NCI-H1694 (cell line): Measurements from ENCODE around the gene ZNF385A.
"Not testable (repeated sequence)": the region's sequence is repeated elsewhere in the genome, so short reads cannot be mapped to it uniquely, and the experiment has no call there.

Experiments
- DNase-seq: peaks from one replicate; lab custom pipeline; 2025; lab: John Stamatoyannopoulos, UW

Gene ZNF385A

DNA sequence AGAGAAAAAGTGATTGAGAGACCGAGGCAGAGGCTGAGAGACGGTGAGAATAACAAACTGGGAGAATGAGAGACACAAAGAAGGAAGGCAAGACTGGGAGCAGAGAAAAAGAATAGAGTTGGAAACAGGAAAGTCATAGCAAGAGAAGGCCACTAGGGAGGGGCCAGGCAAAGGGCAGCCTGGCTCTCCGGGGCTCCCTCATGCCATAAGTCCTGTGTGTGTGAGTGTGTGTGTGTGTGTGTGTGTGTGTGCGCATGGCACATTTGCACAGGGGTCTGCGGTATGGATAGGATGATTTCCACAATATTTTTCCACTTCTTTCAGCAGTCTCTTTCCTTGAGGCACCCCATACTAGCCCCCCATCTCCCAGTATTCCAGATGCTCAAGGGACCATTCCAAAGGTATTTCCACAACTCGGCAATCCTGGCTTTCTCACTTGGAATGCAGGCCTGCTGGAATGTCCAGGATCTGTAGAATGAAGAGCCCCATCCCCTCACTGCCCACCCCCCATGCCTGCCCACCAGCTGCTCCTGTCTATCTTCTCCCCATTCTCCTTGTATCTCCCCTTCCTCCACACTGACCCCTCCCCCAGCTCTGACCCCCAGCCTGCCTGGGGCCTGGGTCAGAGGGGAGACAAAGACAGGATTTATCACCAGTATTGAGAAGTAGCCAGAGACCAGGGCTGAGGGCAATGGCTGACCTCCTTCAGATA is 29.3 kb downstream of the ZNF385A start:
- DNase-seq = no peak

DNA sequence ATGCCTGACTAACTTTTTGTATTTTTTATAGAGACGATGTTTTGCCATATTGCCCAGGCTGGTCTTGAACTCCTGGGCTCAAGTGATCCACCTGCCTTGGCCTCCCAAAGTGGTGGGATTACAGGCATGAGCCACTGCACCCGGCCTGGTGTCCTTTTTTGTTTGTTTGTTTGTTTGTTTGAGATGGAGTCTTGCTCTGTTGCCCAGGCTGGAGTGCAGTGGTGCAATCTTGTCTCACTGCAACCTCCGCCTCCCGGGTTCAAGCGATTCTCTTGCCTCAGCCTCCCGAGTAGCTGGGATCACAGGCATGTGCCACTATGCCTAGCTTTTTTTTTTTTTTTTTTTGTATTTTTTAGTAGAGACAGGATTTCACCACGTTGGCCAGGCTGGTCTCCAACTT is 30.3 kb downstream of the ZNF385A start:
- not testable (repeated sequence) for DNase-seq

DNA sequence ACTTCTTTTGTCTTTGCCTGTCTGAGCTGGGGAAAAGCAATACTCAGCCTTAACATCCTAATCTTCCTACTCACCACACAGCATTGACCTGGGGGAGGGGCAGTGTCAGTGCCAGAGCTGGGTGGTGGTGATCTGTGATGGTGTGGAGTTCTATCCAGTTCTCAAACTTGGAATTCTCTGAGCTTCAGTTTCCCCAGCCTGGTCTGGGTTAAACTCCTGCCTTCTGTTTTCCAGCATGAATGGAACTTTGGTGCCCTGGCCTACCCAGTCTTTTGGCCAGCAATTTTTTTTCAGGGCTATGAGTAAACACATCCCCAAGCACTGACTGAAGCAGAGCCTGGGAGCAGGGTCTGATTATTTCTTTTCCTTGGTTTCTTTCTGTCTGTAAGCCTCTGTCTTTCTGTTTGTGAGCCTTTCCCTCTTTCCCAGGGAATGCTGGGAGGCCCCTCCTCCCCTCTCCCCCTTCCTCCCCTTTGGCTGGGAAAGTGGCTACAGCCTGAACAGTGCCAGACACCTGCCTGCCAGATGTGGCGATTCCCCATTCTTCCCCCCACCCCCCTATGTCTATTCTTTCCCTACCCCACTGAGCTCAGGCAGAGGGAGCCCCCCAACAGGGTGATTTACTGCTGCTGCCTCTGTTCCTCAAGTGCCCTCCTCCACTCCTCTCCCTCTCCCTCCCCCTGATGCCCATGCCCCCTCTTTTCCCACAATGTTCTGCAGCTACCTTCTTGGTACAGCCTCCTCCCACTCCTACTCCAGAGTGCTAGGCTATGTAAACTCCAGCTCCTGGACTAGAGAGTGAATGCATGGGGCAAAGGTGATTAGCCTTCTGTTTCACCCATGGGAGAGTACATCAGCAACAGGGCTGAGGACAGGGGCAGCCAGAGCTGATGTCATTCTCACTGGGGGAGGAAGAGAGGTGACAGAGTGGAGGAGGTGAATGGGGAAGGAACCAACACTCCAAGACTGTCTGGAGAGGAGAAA is 31.4 kb downstream of the ZNF385A start:
- peak; percentile 14 for DNase-seq

DNA sequence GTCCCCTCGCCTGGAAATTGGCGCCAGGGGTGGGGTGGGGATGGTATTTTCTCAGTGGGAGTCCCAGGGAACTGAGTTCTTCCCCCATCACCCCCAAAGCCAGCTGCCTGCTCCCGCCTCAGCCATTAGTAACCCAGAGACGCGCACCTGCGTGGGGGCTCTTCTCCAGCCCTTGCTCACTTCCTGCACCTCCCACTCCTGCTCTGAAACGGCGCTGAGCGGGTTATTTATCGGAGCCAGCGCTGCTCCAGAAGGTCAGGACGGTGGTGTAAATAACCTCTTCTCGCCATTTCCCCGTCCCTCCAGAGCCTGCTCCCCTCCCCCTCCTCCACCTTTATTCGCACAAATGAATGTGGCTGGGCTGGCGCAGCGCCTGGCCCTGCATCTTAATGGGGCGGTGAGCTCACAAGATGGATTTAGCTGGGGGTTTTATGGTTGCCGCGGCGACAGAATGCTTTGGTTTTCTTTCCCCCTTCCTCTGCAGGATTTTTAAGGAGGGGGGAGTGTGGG is 32.5 kb downstream of the ZNF385A start:
- DNase-seq = peak; percentile 40

DNA sequence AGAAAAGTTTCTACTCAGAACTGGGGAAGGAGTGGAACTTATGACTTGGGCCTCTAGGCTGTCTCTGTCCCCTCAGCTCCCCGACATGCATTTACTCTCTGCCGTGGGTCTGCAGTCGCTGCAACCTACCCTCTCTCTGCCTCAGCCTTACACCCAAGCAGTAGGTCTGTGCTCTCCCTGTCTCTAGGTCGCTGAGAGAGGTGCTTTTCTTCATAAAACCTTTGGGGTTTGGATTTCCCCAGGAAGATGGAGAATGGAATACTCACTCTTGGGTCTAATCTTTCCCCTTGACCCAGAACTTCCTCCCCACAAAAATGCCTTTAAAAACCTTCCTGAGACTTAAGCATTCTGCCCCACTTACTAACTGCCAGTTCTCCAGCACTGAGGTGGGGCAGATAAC is 33.2 kb downstream of the ZNF385A start:
- no peak for DNase-seq

DNA sequence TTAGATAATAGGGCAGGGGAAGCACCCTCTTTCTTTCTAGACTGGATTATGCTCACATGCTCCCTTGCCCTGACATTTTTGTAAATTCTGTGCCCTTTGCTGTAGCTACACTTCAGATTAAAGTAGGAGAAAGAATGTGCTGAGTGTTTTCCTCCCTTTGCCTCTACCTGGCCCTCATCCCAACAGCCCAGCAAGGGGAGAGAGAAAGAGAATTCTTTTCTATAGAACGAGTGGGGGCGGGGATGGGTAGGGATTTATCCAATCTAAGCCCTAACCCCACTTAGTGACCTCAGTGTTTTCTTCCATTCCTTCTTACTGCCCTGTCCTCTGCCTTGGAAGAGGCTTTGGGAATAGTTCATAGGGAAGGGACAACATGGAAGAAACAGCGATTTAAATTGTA is 33.8 kb downstream of the ZNF385A start:
- no peak for DNase-seq

DNA sequence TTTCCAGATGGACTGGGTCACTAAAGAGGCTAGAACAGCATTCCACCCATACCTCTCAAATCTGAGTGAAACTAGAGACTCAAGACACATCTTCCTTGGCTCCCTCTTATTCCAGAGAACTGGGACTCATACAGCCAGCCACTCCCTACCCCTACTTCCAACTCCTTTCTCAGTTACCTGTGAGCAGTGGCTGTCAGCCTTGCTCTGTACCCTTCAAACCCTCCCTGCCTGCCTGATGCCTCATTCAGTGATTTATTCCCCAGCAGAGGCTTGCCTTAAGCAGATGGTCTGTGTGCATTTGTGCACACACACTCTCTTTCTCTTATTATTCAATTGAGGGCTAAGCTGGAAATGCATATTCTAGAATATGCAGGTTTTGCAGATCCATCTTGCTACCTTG is 34.9 kb downstream of the ZNF385A start:
- DNase-seq = peak; percentile 18

DNA sequence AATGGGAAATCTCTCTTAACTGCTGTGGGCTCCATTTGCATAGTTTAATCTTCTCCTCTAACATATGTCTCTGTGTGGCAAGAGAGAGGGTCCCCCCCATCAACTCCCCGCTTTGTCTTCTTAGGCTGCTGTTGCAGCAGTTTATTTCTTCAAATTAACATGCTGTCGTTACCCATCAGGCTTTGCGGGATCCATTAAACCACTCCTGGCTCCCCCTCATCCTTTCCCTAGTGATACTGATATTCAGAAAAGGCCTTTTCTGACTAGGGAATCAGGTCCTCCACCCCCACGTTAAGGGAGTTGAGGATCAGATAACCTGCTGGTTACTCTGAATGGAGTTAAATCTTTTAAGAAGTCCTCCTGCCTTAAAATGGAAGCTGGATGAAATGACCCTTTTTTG is 35.5 kb downstream of the ZNF385A start:
- no peak for DNase-seq

DNA sequence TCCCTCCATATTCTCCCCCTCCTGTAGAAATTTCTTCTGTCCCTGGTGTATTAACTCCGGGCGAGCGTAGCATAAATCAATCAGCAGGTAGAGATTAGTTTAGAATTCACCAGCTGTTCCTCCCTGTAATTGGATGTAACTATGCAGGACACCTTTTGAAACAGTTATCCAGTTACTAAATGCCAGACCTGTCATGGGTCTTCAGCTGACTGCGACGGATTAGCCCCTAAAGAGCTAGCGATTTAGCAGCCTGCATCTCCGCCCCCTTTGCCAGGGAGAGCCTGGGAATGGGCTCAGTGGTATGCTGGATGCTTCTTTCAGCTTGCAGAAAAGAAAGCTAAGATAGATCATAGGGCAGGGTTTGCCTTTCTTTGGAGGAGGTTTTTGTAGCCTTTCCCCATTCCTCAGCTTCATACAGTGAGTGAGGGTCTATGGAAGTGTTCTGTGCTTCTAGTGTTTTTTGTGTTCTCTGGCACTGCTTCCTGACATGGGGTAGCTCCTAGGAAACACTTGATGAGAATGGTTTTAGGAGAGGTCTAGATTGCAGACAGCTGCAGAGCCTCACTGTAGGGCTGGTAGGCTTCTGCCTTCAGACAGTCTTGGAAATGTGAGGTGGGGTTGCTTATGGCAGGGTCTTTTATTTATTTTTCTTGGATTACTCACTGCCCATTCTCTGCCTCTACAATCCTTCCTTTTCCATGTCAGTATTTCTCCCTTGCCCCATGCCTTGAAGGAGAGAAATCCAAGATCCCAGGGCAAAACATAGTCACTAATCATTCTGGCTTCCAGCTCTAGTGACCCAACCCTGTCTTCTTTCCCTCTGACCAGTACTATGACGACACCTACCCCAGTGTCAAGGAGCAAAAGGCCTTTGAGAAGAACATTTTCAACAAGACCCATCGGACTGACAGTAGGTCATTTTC is 42.9 kb downstream of the ZNF385A start:
- DNase-seq = no peak

DNA sequence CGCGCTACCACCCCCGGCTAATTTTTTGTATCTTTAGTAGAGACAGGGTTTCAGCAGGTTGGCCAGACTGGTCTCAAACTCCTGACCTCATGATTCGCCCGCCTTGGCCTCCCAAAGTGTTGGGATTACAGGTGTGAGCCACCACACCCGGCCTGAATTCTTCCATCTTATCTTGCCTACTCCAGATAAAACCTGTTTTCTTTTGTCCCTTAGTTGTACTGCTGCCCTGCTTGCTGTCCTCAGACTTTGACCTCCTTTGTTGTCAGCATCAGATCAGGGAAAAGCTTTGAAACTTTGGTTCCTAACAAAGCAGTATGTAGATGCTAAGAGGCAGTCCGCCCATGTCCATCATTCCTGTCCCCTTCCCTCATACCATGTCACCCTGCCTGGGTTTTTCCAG is 43.7 kb downstream of the ZNF385A start:
- DNase-seq = no peak

DNA sequence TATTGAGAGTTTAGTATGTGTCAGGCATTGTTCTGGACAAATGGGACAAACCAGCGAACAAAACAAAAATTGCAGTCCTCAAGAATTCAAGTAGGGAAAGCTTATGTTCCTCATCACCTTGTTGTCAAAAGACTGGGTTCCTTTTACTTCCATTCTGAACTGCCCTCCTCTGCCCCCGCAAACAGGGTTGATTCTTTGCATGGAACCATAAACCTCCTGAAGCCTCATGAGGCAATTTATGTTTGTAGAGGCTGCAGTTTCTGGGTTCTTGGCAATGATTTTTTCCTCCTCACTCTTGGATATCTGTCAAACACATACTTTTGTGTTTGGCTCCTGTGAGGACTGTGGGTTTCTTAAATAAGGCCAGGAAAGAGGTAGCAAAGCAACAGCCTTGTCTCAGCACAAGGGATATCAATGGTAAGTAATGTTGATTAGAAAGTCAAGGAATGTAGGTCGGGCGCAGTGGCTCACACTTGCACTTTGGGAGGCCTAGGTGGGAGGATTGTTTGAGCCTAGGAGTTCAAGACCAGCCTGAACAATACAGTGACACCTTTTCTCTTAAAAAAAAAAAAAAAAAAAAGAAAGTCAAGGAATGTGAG is 45.7 kb downstream of the ZNF385A start:
- no peak for DNase-seq

DNA sequence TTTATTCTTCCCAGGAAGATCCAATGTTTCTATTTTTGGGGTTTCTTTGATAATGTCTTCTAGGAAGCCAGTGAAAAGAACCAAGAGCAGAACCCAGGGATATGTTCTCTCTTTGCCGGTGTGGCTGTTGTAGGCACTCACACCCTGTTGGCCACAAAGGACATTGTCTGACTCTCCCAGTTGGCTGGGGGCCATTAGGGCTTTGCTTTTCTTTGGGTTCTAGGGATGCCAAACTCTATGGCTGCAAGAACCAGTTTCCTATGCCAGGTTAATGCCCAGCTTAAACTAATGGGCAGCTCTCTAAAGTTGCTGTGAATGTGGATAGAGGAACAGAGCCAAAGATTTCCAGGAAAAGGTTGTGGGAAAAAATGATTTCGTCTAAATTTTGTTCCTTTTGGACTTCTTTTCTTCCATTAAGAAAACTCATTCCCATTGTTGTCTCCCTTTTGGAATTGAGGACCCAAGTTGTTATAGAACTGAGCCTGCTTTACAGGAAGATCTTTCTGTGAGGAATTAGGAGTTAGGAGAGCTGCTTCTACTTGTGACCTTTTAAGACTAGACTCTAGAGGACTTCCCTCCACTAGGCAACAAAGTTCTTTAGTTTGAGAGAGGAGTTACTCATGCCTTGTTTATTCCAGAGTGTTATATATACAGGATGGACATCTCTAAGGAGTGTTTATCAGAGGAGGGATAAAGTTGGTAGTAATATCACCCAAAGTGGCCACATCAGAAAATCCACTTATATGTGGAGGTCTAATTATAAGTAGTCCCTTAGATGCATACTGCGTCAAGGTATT is 46.5 kb downstream of the ZNF385A start:
- no peak for DNase-seq

DNA sequence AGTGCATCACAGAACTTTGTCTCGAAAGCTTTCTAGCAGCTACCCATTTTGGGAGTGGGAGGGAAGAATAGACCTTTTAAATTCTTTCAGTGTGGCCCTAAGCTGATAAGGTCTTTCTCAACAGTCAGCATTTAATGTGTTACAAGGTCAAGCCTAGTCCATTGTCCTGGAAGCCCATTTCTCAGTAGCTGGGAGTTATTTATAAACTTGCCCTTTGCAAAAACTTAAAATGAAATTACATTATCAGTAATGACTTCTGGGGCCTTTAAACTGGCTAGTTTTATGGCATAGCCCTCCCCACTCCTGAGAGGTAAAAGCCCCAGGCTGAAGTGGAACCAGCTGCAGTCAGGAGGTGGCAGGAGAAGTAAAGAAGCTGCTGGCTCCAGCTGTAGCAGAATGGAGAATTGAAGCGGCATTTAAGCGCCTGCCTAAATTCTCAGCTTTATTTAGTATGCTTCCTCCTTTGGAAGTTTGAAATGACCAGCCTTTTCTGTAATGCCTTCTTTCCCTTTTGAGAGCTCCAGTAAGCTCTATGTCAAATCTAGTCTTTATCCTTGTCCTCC is 47.2 kb downstream of the ZNF385A start:
- no peak for DNase-seq

DNA sequence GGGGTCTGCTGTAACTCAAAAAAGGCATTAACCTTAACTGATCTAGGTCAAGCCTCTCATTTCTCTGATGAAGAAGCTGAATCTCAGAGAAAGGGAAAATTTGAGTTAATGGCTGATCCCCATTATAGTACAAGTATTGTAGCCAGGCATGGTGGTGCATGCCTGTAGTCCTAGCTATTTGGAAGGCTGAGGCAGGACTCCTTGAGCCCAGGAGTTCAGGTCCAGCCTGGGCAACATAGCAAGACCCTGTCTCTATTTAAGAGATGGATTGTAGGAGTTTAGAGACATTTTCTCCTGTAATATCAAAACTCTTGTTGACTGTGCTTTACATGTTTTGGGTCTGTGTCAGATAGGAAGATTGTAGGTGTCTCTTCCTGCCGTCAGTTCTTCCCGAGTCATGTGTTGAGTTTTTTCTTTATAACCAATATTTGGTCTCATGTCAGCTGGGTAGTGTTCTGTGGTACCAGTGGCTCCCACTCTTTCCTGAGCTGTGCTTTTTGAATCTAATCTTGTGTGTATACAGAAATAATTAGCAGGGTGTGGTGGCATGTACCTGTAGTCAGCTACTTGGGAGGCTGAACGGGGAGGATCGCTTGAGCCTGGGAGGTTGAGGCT is 51.0 kb downstream of the ZNF385A start:
- DNase-seq = no peak

DNA sequence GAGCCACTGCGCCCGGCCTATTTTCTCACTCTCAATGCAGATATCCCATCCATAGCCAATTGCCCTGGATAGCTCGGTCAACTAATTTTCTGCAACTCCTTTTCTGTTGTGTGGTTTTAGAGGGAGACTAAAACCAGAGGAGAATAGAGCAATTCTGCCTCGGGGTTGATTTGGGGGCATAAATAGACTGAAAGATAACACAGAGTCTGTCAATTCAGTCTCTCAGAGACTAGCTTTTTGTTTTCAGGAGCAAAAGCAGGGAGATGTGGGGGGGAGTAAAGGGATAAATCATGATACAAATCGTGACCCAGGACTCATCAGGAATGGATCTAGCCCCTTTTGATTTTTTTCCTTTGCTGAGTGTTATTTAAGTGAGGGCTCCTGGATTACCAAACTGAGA is 53.1 kb downstream of the ZNF385A start:
- no peak for DNase-seq

DNA sequence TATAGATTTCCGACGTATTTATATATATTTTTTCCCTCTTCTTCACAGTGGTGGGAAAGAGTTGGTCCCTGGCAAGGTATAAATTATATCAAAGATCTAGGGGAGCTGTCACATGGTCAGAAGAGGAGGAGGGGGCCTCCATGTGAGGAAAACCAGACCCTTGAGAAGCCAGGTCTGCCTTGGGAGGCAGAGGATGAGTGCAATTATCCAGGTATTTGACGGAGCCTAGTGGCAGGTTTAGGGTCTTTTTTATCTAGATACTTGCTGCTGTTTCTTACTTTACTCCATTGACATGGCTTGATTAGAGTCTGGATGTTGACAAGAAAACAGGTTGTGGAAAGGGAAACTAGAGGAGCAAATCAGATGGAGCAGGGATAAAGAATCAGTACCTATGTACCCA is 54.1 kb downstream of the ZNF385A start:
- no peak for DNase-seq

DNA sequence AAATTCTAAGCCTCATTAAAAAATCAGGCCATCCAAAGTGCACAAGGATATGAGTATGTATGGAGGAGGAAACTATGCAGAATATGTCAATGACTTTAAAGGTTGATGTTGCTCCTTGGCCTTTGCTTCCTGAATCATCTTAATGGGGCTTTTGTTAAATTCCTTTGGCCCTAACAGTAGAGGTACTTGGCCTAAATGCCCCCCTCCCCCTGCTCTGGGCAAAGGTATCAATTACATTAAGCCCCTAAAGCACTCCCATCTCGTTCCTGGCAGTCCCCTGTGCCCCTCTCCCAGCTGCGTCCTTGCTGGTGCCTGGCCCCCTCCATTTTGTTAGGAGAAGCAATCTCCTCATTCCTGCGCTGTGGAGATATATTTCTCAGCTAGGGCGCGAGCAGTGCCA is 54.8 kb downstream of the ZNF385A start:
- no peak for DNase-seq

DNA sequence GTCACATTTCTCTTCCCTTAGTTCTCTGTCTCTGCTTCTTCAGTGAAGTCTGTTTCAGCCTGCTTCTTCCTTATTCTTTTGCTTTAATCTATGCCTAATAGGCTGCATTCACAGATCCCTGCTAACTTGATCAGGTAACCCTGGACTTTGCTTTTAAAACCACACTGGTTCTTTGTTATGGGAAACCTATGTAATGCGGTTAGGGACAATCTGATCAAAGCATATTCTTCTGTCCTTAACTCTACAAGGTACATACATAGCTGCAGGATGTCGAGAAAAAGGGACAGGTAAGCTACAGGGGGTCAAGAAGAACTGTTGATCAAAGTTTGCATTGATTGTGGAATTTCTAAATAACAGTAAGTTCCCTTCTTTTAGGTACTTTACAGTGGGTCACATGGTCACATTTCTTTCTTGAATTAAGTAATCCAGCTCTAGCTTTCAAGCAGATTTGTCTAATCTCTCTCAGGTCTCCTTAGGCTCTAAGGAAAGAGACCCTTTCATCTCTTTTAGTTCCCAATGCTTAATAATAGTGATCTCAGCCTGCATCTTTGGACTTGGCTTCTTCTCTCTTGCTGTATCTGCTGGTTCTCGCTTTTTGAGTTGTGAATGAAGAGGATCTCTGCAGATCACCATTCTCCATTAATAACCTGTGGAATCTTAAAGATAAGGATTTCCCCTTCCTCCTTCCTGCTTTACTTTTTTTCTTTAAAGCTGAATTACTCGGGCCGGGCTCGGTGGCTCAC is 55.8 kb downstream of the ZNF385A start:
- no peak for DNase-seq

DNA sequence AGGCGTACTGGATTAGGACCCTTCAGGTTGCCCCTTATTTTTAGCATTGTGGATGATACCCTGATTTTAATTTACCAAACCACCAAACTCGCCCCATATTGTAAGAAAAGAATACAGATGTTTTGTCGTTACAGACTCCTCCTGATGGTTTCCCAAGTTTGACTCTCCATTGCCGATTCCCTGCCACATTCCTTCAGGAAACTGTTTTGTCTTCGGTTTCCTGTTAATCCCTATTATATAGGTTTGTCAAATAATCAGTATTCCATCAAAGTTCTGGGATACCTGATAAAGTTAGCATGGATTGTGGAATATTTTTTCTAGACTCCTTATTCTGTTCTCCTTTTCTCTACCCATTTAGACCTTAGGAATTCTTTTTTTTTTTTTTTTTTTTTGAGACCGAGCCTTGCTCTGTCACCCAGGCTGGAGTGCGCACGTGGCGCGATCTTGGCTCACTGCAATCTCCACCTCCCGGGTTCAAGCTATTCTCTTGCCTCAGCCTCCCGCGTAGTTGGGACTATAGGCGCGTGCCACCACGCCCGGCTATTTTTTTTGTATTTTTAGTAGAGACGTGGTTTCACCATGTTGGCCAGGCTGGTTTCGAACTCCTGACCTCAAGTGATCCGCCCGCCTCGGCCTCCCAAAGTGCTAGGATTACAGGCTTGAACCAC is 59.0 kb downstream of the ZNF385A start:
- DNase-seq = not testable (repeated sequence)
